22Rv1 (cell line): Measurements from ENCODE around the gene GALP.

Experiments used
- CTCF ChIP-seq: fragments of 450-650 bp; IDR thresholded peaks from 2 replicates; pipeline ENCODE4 v1.5.1; 2017; ENCODE audit warnings: mild to moderate bottlenecking
- ZFX ChIP-seq: fragments of 450-650 bp; IDR thresholded peaks from 2 replicates; pipeline ENCODE4 v1.6.1; 2017; ENCODE audit warnings: antibody characterized with exemption, borderline replicate concordance

GRCh38 chr19:56217039-56217949 is 41.5 kb downstream of the GALP start:
- TF ChIP-seq CTCF (no peak), ZFX (no peak)
